Kidney capillary endothelial cell (primary cell): ENCODE data around the gene AEN.
"Not testable (repeated sequence)": the region's sequence is repeated elsewhere in the genome, so short reads cannot be mapped to it uniquely, and the experiment has no call there.

ENCODE experiments used
- DNase-seq: peaks from one replicate; pipeline ENCODE4 v3.0.0-alpha.2; 2018; ENCODE audit warnings: low spot score

Gene AEN

GRCh38 chr15:88630798-88631463 is 9.8 kb downstream of the AEN start:
- DNase-seq: no peak

GRCh38 chr15:88631464-88632028 is 10.4 kb downstream of the AEN start:
- DNase-seq: no peak

- DNase-seq: not testable (repeated sequence)
These were observed 11.7 kb downstream of the AEN start for GRCh38 chr15:88632797-88633196.

GRCh38 chr15:88634449-88634848 is 13.3 kb downstream of the AEN start:
- no peak for DNase-seq

GRCh38 chr15:88635318-88635717 is 14.2 kb downstream of the AEN start:
- no peak for DNase-seq

- DNase-seq: no peak
These were observed 14.9 kb downstream of the AEN start for GRCh38 chr15:88636050-88636449.

GRCh38 chr15:88636654-88637053 is 15.5 kb downstream of the AEN start:
- no peak for DNase-seq

- DNase-seq: no peak
These were observed 16.3 kb downstream of the AEN start for GRCh38 chr15:88637436-88637835.

GRCh38 chr15:88637841-88638625 is 16.9 kb downstream of the AEN start:
- no peak for DNase-seq

- peak; percentile 96 for DNase-seq
These were observed 17.7 kb downstream of the AEN start, which contains the start of gene ISG20 for GRCh38 chr15:88638626-88639372. Gene ISG20, plus strand, starts transcription at chr15:88639016. Its CDS starts 351 bp downstream, at chr15:88639367.

- no peak for DNase-seq
These were observed 20.9 kb downstream of the AEN start for GRCh38 chr15:88641959-88642452.

GRCh38 chr15:88642514-88642913 is 21.4 kb downstream of the AEN start:
- not testable (repeated sequence) for DNase-seq

- no peak for DNase-seq
These were observed 23.6 kb downstream of the AEN start for GRCh38 chr15:88644741-88645140.

- no peak for DNase-seq
These were observed 24.3 kb downstream of the AEN start for GRCh38 chr15:88645171-88646087.

GRCh38 chr15:88646088-88646405 is 24.9 kb downstream of the AEN start:
- no peak for DNase-seq

GRCh38 chr15:88646951-88647350 is 25.8 kb downstream of the AEN start:
- DNase-seq: no peak

GRCh38 chr15:88647351-88648105 is 26.4 kb downstream of the AEN start:
- no peak for DNase-seq

GRCh38 chr15:88648357-88649214 is 27.4 kb downstream of the AEN start:
- peak; percentile 65 for DNase-seq

- peak; percentile 99 for DNase-seq
These were observed 28.2 kb downstream of the AEN start for GRCh38 chr15:88649286-88649733.
